ENCODE measurements around the gene PDIA6.

- TF ChIP-seq CTCF (IDR thresholded peaks at IDR 0.05) (no peak), ZFX (IDR thresholded peaks at IDR 0.05; ENCODE audit: borderline replicate concordance) (no peak)
Measured at GRCh38 chr2:10802657-10803056, 9.9 kb downstream of the PDIA6 start.

All from 22Rv1 (cell line).